Retinal pigment epithelial cell (primary cell): ENCODE data around the gene IRS1.

Experiments
- DNase-seq: peaks from one replicate; pipeline ENCODE4 v3.0.0-alpha.2; 2010; ENCODE audit warnings: low read depth
- H3K4me3 ChIP-seq: 2 replicates; pipeline ENCODE4 v1.5.1; 2011; ENCODE audit warnings: mild to moderate bottlenecking, low read length, control low read depth, moderate library complexity
- TF ChIP-seq, protein P1 (sequence below): conservative IDR thresholded peaks from 2 replicates; pipeline ENCODE4 v1.5.1; 2011; ENCODE audit warnings: low read depth, low read length, control low read depth, inconsistent platforms

The IRS1 gene

DNA sequence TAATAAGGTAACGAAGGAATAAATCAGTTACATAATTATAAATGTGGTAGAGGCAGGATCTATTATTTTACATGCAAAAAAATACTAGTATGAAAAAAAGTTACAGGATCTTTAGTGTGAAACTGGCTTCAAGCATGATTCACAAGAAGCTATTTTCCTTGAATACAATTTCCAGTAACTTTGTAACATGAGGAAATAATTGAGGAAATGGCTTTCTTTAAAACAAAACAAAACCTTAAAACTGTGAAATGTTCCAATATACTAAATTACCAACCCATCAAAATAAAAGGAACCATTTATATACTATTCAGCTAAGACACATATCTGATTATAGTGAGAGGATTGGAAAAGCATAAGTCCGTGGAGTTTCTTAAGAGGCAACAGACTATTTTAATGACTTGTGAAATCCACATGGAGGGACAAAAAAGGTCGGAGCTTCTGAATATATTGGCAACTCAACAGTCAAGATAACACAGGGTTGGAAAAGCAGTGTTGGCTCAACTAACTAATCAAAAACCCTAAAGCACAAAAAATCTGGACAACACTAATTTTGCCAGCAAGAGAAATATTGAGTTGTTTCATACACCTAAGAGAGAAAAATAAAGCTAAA, 10.6 kb downstream of the IRS1 start:
- no peak for DNase-seq
- H3K4me3 ChIP-seq = no peak overlapping the region
- TF ChIP-seq, protein P1, sequence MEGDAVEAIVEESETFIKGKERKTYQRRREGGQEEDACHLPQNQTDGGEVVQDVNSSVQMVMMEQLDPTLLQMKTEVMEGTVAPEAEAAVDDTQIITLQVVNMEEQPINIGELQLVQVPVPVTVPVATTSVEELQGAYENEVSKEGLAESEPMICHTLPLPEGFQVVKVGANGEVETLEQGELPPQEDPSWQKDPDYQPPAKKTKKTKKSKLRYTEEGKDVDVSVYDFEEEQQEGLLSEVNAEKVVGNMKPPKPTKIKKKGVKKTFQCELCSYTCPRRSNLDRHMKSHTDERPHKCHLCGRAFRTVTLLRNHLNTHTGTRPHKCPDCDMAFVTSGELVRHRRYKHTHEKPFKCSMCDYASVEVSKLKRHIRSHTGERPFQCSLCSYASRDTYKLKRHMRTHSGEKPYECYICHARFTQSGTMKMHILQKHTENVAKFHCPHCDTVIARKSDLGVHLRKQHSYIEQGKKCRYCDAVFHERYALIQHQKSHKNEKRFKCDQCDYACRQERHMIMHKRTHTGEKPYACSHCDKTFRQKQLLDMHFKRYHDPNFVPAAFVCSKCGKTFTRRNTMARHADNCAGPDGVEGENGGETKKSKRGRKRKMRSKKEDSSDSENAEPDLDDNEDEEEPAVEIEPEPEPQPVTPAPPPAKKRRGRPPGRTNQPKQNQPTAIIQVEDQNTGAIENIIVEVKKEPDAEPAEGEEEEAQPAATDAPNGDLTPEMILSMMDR = no peak

DNA sequence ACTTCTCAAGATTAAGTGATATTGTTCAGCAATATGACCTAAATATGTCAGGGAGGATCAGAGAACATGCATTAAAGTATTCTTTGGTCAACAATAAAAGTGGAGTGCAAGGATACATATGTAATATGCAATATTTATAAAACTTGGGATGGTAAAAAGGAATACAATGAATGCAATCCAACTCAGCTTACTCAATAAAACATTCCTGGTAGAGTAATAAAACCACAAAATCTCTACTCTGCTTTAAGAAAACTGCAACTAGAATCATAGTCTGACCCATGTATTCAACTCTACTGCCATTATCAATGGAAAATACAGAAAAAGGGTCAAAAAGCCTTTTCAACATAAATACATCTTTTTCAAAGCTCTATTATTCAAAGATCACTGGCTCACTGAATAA, 11.6 kb downstream of the IRS1 start:
- TF ChIP-seq, protein P1 = no peak
- no peak overlapping the region for H3K4me3 ChIP-seq
- DNase-seq = no peak

DNA sequence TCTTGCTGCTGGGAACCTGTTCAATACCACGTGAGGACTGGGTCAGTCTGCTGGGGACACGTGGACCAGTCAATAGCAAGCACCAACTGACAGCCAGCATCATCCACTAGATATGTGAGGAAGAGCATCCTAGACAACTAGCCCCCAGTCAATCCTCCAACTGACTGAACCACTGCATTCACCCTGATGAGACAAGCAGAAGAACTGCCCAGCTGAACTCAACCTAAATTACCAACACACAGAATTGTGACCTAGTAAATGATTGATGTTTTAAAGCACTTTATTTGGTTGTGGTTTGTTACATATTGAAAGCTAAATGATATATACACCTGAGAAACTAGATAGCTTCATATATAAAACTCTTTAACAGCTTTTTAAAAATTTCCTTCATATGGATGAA, 15.7 kb downstream of the IRS1 start:
- TF ChIP-seq, protein P1 = no peak
- no peak for DNase-seq
- no peak overlapping the region for H3K4me3 ChIP-seq

DNA sequence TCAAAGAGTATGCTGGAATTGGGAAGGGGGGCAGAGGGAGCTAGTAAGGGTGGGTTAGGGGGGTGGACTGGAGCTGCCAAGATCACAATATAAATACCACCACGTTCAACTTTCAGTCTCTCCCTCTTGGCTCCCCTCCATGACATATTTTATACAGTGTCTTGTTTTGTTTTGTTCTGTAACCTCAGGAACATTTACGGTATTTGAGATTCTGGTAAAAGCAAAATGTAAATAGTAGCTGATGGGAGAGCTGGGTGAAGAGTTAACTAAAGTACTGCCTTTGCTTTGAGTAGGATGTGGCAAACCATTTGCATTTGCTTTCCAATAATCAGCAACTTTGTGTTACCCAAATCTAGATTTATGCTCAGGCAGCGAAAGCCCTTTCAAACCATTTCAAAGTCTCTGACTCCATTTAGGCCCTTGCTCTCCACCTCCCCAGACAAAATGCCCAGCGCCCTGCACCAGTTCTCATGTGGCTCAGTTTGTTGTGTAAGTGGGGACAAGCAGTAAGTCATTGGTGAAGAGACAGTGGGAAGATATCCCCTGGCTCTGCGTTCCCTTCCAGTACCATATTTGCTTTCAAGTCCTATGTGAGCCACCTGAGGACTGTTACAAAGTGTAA, 17.4 kb downstream of the IRS1 start:
- no peak overlapping the region for H3K4me3 ChIP-seq
- TF ChIP-seq, protein P1 = no peak
- DNase-seq = no peak

DNA sequence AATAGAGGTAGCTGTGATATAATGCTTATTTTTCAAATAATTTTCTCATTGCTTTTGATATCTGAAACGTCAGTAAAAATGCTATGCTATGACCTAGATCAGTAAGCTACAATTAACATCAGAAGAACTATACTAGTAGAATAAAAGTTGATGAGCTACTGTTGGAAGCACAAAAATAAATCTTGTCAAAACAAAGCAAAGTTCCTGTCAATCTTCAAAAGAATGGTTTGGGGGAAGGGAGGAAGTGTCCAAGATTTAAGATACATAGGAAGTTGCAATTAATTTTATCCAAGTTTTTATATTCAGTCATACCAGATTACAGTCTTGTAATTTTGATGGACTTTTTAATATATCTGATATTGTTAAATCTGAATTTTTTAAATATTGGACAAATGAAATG, 19.2 kb downstream of the IRS1 start:
- no peak for DNase-seq
- TF ChIP-seq, protein P1 = no peak
- no peak overlapping the region for H3K4me3 ChIP-seq

DNA sequence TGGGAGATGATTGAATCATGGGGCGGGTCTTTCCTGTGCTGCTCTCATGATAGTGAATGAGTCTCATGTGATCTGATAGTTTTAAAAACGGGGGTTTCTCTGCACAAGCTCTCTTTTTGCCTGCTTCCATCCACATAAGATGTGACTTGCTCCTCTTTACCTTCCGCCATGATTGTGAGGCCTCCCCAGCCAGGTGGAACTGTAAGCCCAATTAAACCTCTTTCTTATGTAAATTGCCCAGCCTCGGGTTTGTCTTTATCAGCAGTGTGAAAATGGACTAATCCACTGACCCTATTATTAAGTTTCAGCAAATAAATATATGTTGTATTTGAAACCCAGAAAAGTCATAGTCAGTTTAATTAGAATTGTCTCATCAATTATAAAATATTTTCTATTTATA, 22.0 kb downstream of the IRS1 start:
- H3K4me3 ChIP-seq = no peak overlapping the region
- TF ChIP-seq, protein P1 = no peak
- DNase-seq = no peak

DNA sequence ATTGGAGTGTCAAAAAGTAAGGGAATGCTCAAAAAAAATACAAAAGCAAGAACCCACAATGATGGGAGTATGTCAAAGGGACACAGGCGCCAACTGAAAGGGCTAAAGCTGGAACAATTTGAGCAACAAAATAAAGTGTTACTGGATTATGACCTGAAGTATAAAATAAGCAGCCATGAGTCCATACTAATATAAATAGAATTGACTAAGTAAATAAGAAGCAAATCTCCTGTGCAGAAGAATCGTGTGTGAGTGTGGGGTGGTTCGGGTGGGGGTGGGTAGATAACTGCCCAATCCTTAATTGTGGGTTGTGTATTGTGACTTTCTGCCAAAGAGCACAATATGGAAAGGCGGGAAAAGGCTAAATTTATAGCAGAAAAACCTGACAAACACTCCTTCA, 23.5 kb downstream of the IRS1 start:
- TF ChIP-seq, protein P1 = no peak
- DNase-seq = no peak
- H3K4me3 ChIP-seq = no peak overlapping the region
